Measurements from ENCODE around the gene CDH11. TPM values are rescaled to one million over a fixed set of nuclear protein-coding genes. Genes with fewer than 3 reads are reported as not detected.

The CDH11 gene
- total and polyA plus RNA-seq, 10 of the 15 experiments (the other 5 are each of a cell fraction or from before 2014, with no cell fraction given) = 0.31 to 9.7 (median 0.87) TPM

- no peak for FAIRE-seq
- RAD21 ChIA-PET (ENCODE audit: unreplicated experiment) = no interaction called here
- no peaks in the 10 kb centered on the region for H3K4me1 ChIP-seq (ENCODE audit: control insufficient read depth, insufficient read depth, low read length)
Observed at GRCh38 chr16:65044873-65045272, 77.0 kb downstream of the CDH11 start.

More at GRCh38 chr16:65044873-65045272, 77.0 kb downstream of the CDH11 start:
- no peak overlapping the region for H3K4me3 ChIP-seq
- no peaks in the 10 kb centered on the region for H4K20me1 ChIP-seq (ENCODE audit: control insufficient read depth, insufficient read depth)
- WGBS (ENCODE audit: insufficient coverage, insufficient replicate concordance, low lambda C conversion rate, missing lambda C conversion rate) = 10% methylated on average over 5 of the region's 5 CpGs
- H3K27ac ChIP-seq (ENCODE audit: control insufficient read depth, insufficient read depth) = no peak overlapping the region
- intact Hi-C loops (cut with micrococcal nuclease; ENCODE audit: unreplicated experiment) (no loop called here), in situ Hi-C loops (cut with MboI) (no loop called here)
- H3K9me3 ChIP-seq (replicated peaks; ENCODE audit: control insufficient read depth, insufficient read depth, low read length) = no peaks in the 10 kb centered on the region
- no peak for TF ChIP-seq SMARCA5 (IDR thresholded peaks at IDR 0.05)
- no peak for TF ChIP-seq RAD51 (IDR thresholded peaks at IDR 0.05)
- TF ChIP-seq CUX1 (IDR thresholded peaks at IDR 0.05; ENCODE audit: insufficient replicate concordance, low read depth, low read length) = no peak
- no peak for TF ChIP-seq BCLAF1 (IDR thresholded peaks at IDR 0.05)
- no peak for TF ChIP-seq IKZF1 (conservative IDR thresholded peaks at IDR 0.05)
- no peak for TF ChIP-seq NFXL1 (IDR thresholded peaks at IDR 0.05; ENCODE audit: borderline replicate concordance)
- no peak for TF ChIP-seq IRF4 (IDR thresholded peaks at IDR 0.05; ENCODE audit: low read depth, low read length)
- no peak for TF ChIP-seq SREBF1 (IDR thresholded peaks at IDR 0.05; ENCODE audit: low read length)
- no peak for TF ChIP-seq FOXM1 (IDR thresholded peaks at IDR 0.05; ENCODE audit: low read depth, low read length)
- no peak for TF ChIP-seq CREM (IDR thresholded peaks at IDR 0.05; ENCODE audit: low read depth)
- TF ChIP-seq SUZ12 (IDR thresholded peaks at IDR 0.05; ENCODE audit: unreplicated experiment) = no peak
- TF ChIP-seq EED (IDR thresholded peaks at IDR 0.05; ENCODE audit: low read depth) = no peak
- no peak for TF ChIP-seq YY1 (IDR thresholded peaks at IDR 0.05; ENCODE audit: low read depth, low read length)
- TF ChIP-seq ZNF622 (IDR thresholded peaks at IDR 0.05) = no peak
- no peaks in the 10 kb centered on the region for H3K27me3 ChIP-seq (replicated peaks in 1 of 2; ENCODE audit: control insufficient read depth in 2 of 2, insufficient read depth in 2 of 2, low read length in 1 of 2)
- H3K36me3 ChIP-seq (ENCODE audit: control insufficient read depth in 2 of 2, insufficient read depth in 2 of 2, low read length in 1 of 2) = no peaks in the 10 kb centered on the region
- H2AFZ ChIP-seq (ENCODE audit: control insufficient read depth, low read depth, low read length) = no peak overlapping the region
- no peak overlapping the region for H3K4me2 ChIP-seq (ENCODE audit: control insufficient read depth, insufficient read depth)
- POLR2A ChIA-PET = no interaction called here
- DNase-seq (ENCODE audit: low read depth, low spot score) = no peak
- no peak overlapping the region for H3K9ac ChIP-seq (ENCODE audit: control insufficient read depth, insufficient read depth, low read length)
- CTCF ChIA-PET = no interaction called here
- BruUV-seq (replicated peaks) = no TSS peak
- SMC1A ChIA-PET (ENCODE audit: uncharacterized antibody, unreplicated experiment) = no interaction called here
- no peak for ATAC-seq
- H3K79me2 ChIP-seq (ENCODE audit: control insufficient read depth, insufficient read depth, low read length) = no peaks in the 10 kb centered on the region

All from GM12878 (cell line).